Endothelial cell of umbilical vein (primary cell): ENCODE measurements around the gene GPR173. TPM values are rescaled to one million over a fixed set of nuclear protein-coding genes. Genes with fewer than 3 reads are reported as not detected.
A peak's percentile ranks its signal among the peaks of the same experiment; 100 is the strongest.

Source experiments
- BruUV-seq: library from RNA; stranded (reverse); fragments of 400-500 nt; replicated peaks from 2 replicates; lab custom pipeline; 2021; lab: Mats Ljungman, UMichigan
- CTCF ChIA-PET: fragments of 300-600, 350-600 bp; sonication (Branson Sonifier 250); formaldehyde crosslinking; loops from one replicate; lab custom pipeline; 2021; ENCODE audit warnings: antibody characterized with exemption, inconsistent platforms; lab: Charles Lee
- POLR2A ChIA-PET: fragments of 300-600, 350-600 bp; sonication (Branson Sonifier 250); formaldehyde crosslinking; loops from one replicate; lab custom pipeline; 2021; ENCODE audit warnings: antibody characterized with exemption, inconsistent platforms; lab: Charles Lee
- DNase-seq: peaks from one replicate; pipeline ENCODE4 v3.0.0-alpha.2; 2011; ENCODE audit warnings: low read depth, low spot score
- FAIRE-seq: peaks from 2 replicates; lab custom pipeline; 2011; peaks lifted over from hg19 to GRCh38; lab: Jason Lieb, UNC
- H2AFZ ChIP-seq: 2 replicates; pipeline ENCODE4 v1.6.0; 2012; ENCODE audit warnings: low read depth, low read length, control low read depth, inconsistent platforms
- H3K27ac ChIP-seq: 2 replicates; pipeline ENCODE4 v1.5.1; 2011; ENCODE audit warnings: low read depth, mild to moderate bottlenecking, control low read depth, low read length, moderate library complexity; ENCODE audit not compliant: insufficient read depth
- H3K27me3 ChIP-seq, 2 experiments: 2 replicates each; pipeline versions ENCODE4 v1.6.0 to v1.6.1; 2011; ENCODE audit warnings: low read length in 2 of 2, mixed read lengths in 1 of 2; ENCODE audit not compliant: control insufficient read depth in 2 of 2, insufficient read depth in 2 of 2
- H3K36me3 ChIP-seq, 2 experiments: 2 replicates in 1 of 2; 3 replicates in 1 of 2; pipeline ENCODE4 v1.5.1; 2011; ENCODE audit warnings: low read length in 2 of 2, mild to moderate bottlenecking in 1 of 2, moderate library complexity in 1 of 2; ENCODE audit not compliant: control insufficient read depth in 2 of 2, insufficient read depth in 2 of 2; ENCODE audit errors: extremely low read depth in 1 of 2
- H3K4me1 ChIP-seq: 3 replicates; pipeline ENCODE4 v1.5.1; 2011; ENCODE audit warnings: mild to moderate bottlenecking, low read length; ENCODE audit not compliant: control insufficient read depth, insufficient read depth; ENCODE audit errors: extremely low read depth
- H3K4me2 ChIP-seq: 2 replicates; pipeline ENCODE4 v1.6.1; 2011; ENCODE audit warnings: low read length, control low read depth, mixed read lengths; ENCODE audit not compliant: insufficient read depth
- H3K4me3 ChIP-seq, 3 experiments: fragments of 200-600 bp in 1 of 3; sonication (generic), shearing (Covaris generic) in 1 of 3; replicated peaks in 1 of 3; 2 replicates each; pipeline ENCODE4 v1.5.1; 2011 to 2016; ENCODE audit warnings: control low read depth in 3 of 3, low read length in 3 of 3, mild to moderate bottlenecking in 2 of 3, inconsistent platforms in 1 of 3, low read depth in 1 of 3, moderate library complexity in 1 of 3; ENCODE audit not compliant: insufficient read depth in 1 of 3
- H3K79me2 ChIP-seq: 2 replicates; pipeline ENCODE4 v1.6.0; 2012; ENCODE audit warnings: low read length, inconsistent platforms; ENCODE audit not compliant: control insufficient read depth, insufficient read depth
- H3K9ac ChIP-seq: replicated peaks from 2 replicates; pipeline ENCODE3; 2011; ENCODE audit warnings: low read length, control low read depth; ENCODE audit not compliant: insufficient read depth; ENCODE audit errors: extremely low read depth
- H3K9me1 ChIP-seq: replicated peaks from 3 replicates; pipeline ENCODE4 v1.6.0; 2011; ENCODE audit warnings: mild to moderate bottlenecking, low read length; ENCODE audit not compliant: control insufficient read depth, insufficient read depth; ENCODE audit errors: extremely low read depth
- H3K9me3 ChIP-seq: replicated peaks from 2 replicates; pipeline ENCODE4 v1.5.1; 2012; ENCODE audit warnings: low read length, inconsistent platforms; ENCODE audit not compliant: control insufficient read depth, insufficient read depth
- H4K20me1 ChIP-seq: replicated peaks from 2 replicates; pipeline ENCODE3; 2011; ENCODE audit warnings: mild to moderate bottlenecking, low read length; ENCODE audit not compliant: control insufficient read depth, insufficient read depth; ENCODE audit errors: extremely low read depth
- CTCF ChIP-seq, 2 donors: IDR thresholded peaks; 1 replicate in 1 of 2; 2 replicates in 1 of 2; pipeline ENCODE4 v1.5.1; 2011; ENCODE audit warnings: low read length in 2 of 2, mild to moderate bottlenecking in 2 of 2, moderate library complexity in 2 of 2, control low read depth in 1 of 2, inconsistent platforms in 1 of 2, low read depth in 1 of 2; ENCODE audit not compliant: insufficient read depth in 1 of 2; ENCODE audit errors: extremely low read depth in 1 of 2
- JUN ChIP-seq: IDR thresholded peaks from 2 replicates; pipeline ENCODE4 v1.6.1; 2011; ENCODE audit warnings: borderline replicate concordance, low read depth; ENCODE audit not compliant: insufficient read length, insufficient read depth
- POLR2AphosphoS5 ChIP-seq: IDR thresholded peaks from 2 replicates; pipeline ENCODE4 v1.6.1; 2012; ENCODE audit warnings: low read depth, mild to moderate bottlenecking, control low read depth, low read length, moderate library complexity; ENCODE audit not compliant: insufficient read depth
- dilution Hi-C: fragments of 300-500 bp; cut with MboI; formaldehyde crosslinking; loops from one replicate; pipeline ENCODE4 v1.15.0; 2019; ENCODE audit warnings: low sequenced_read_pairs; ENCODE audit not compliant: extremely low pct_ligation_motif_present
- intact Hi-C: fragments of 100-400 bp; cut with micrococcal nuclease; formaldehyde crosslinking; loops from one replicate; pipeline ENCODE4 v1.10.0; 2022
- polyA plus RNA-seq, 4 experiments: library from polyadenylated mRNA; depleted of rRNA in 3 of 4; stranded (reverse) in 3 of 4; unstranded in 1 of 4; fragments of >200 nt; gene quantifications; 2 replicates each; pipeline versions ENCODE4 v1.2.1 to v1.2.3, GENCODE V29; 2011 to 2012; ENCODE audit warnings: missing spikeins in 1 of 4
- total RNA-seq: library from RNA; stranded (reverse); gene quantifications from 2 replicates; pipeline ENCODE4 v1.2.3, GENCODE V29; 2021

Gene GPR173
- total and polyA plus RNA-seq, 2 donors (not counting 3 experiments of a cell fraction or from before 2014, with no cell fraction given), result 9.2 to 11.3 TPM

- Histone ChIP-seq H3K4me3 (peak overlapping the region in 2 of 3 experiments; percentile 30 to 70), H3K9me3 (no peaks in the 10 kb centered on the region), H3K36me3 (no peaks in the 10 kb centered on the region), H3K27ac (peak overlapping the region; percentile 83), H3K27me3 (no peaks in the 10 kb centered on the region), H3K9ac (peak overlapping the region; percentile 67), H3K79me2 (no peaks in the 10 kb centered on the region), H4K20me1 (no peaks in the 10 kb centered on the region), H3K4me2 (peak overlapping the region; percentile 92), H3K9me1 (no peaks in the 10 kb centered on the region), H2AFZ (peak overlapping the region; percentile 94), H3K4me1 (peaks cover 15% of the 10 kb centered on the region)
- ChIA-PET POLR2A (no interaction called here), CTCF (no interaction called here)
- FAIRE-seq (no peak), DNase-seq (peak; percentile 79)
- dilution Hi-C loops, result no loop called here
- intact Hi-C loops, result loop anchor here (1.0 to 10.0 kb wide), 5 partner anchors 11 to 332 kb away; partner anchors contain the start of genes GPR173, RIBC1, SMC1A and TSPYL2
- no TSS peak for BruUV-seq
- TF ChIP-seq POLR2AphosphoS5, result no peak
- TF ChIP-seq JUN, result no peak
- TF ChIP-seq CTCF (IDR thresholded peaks at IDR 0.05; ENCODE audit: extremely low read depth in 1 of 2, insufficient read depth in 1 of 2, low read depth in 1 of 2, low read length in 2 of 2), result peak; percentile 35 to 49
Measured at GRCh38 chrX:53093177-53093655, 44.6 kb downstream of the GPR173 start.
